ENCODE data around the gene NPC1.
"Not testable (repeated sequence)": the region's sequence is repeated elsewhere in the genome, so short reads cannot be mapped to it uniquely, and the experiment has no call there.

NPC1 gene

GRCh38 chr18:23578891-23579653, 7.2 kb downstream of the NPC1 start:
- in situ Hi-C loops (cut with MboI; ENCODE audit: low sequenced_read_pairs, unreplicated experiment) = no loop called here
- TF ChIP-seq CTCF (IDR thresholded peaks at IDR 0.05; ENCODE audit: borderline replicate concordance, control extremely low read depth, extremely low read depth, insufficient read depth, missing control alignments) = no peak
- no peak for DNase-seq (ENCODE audit: low spot score)

DNA sequence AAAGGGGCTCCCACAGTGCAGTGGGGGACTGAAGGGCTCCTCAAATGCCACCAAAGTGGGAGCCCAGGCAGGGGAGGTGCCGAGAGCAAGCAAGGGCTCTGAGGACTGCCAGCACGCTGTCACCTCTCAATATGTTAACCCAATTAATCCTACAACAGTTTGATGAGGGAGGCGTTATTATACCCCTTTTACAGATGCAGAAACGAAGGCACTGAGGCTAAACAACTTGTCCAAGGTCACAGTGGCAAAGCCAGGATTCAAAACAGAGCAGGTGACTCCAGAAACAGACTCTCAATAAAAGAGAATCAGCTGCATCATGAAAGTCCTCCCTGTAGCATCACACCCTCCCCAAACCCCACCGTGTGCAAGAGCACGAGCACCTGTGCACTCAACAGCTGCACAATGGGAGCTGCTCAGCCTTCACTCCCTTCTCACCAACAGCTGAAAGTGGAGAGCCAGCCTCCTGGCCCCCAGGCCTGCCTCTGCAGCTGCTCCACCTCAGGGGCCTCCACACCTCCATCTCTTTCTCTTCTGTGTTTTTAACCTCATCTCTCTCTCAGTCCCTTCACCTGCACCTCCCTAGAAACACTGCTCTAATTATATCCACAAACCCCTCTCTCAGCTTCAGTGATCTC, 8.1 kb downstream of the NPC1 start:
- in situ Hi-C loops (cut with MboI; ENCODE audit: low sequenced_read_pairs, unreplicated experiment) = no loop called here
- TF ChIP-seq CTCF (IDR thresholded peaks at IDR 0.05; ENCODE audit: borderline replicate concordance, control extremely low read depth, extremely low read depth, insufficient read depth, missing control alignments) = no peak
- DNase-seq (ENCODE audit: low spot score) = no peak

DNA sequence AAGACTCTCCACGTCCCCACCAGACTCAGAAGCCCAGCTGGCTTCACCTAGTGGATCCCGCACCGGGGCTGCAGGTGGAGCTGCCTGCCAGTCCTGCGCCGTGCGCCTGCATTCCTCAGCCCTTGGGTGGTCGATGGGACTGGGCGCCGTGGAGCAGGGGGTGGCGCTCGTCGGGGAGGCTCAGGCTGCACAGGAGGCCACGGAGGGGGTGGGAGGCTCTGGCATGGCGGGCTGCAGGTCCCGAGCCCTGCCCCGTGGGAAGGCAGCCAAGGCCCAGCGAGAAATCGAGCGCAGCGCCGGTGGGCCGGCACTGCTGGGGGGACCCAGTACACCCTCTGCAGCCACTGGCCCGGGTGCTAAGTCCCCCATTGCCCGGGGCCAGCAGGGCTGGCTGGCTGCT, 8.8 kb downstream of the NPC1 start:
- in situ Hi-C loops (cut with MboI; ENCODE audit: low sequenced_read_pairs, unreplicated experiment); DNase-seq (ENCODE audit: low spot score): not testable (repeated sequence)

- no peak for TF ChIP-seq CTCF (IDR thresholded peaks at IDR 0.05; ENCODE audit: borderline replicate concordance, control extremely low read depth, extremely low read depth, insufficient read depth, missing control alignments)
- no peak for DNase-seq (ENCODE audit: low spot score)
- in situ Hi-C loops (cut with MboI; ENCODE audit: low sequenced_read_pairs, unreplicated experiment) = no loop called here
Observed at GRCh38 chr18:23575309-23575651, 11.0 kb downstream of the NPC1 start.

DNA sequence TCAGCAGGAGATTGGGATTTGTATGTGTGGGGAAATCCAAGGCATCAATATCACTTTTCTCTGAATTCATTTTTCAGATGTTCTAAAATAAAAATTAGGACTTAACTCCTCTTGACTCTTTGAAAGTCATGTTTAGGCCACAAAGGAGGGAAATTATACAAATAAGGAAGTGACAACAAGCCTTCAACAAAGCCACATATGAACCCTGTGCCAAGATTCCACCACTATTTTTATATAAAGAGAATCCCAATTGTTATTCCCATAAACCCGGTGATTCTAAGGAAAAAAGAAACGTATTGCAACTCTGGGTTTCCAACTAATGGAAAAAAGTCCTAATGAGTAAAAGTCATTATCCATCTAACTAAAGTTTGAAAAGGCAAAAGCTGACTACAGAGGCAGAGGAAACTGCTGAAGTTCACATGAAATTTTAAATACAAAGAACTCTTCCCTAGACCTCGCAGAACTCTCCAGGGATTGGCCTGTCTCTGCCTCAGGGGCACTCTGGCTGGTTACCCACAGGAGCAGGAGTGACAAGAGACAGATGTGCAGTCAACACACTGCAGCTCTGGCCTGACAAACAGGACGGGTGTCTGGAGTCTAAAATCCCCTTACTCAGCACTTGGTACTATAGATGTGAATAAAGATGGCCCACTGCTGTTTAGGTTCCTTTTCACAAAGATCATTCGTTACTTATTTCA, 11.5 kb downstream of the NPC1 start:
- DNase-seq (ENCODE audit: low spot score) = no peak
- TF ChIP-seq CTCF (IDR thresholded peaks at IDR 0.05; ENCODE audit: borderline replicate concordance, control extremely low read depth, extremely low read depth, insufficient read depth, missing control alignments) = no peak
- in situ Hi-C loops (cut with MboI; ENCODE audit: low sequenced_read_pairs, unreplicated experiment) = no loop called here

DNA sequence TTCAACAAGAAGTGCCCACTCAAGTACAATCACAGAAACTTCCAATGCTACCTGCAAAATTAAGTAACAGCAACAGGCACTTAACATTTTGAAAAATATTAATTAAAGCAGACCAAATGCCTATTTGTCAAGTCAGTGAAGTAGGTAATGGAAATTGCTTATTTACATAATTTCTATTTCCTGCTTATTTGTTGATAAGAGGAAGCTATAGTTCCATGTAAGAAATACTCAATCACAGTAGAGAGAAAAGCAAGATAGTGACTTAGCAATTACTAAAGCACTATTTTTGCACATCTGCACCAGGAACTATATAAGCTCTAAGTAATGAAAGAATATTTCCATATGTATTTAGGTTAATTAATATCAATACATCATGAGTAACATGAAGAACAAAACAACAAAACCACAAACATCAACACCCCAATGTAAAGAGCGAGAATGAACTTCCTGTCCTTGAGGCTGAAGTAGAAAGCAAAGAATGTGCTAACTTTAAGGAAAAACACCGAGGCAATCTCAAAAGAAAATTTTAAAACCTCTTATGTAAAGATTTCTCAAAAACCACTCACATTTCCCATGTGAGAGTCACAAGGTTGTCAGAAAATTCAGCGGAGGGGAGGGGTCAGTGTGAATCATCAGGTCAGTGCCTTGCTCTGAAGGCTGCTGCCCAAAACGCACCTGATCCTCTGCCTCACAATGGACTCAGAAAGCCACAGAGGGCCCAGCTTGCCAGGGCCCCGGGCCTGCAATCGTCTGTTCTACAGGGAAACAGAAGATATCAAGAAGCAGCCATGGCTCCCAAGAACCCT, 12.5 kb downstream of the NPC1 start:
- no peak for DNase-seq (ENCODE audit: low spot score)
- TF ChIP-seq CTCF (IDR thresholded peaks at IDR 0.05; ENCODE audit: borderline replicate concordance, control extremely low read depth, extremely low read depth, insufficient read depth, missing control alignments) = no peak
- in situ Hi-C loops (cut with MboI; ENCODE audit: low sequenced_read_pairs, unreplicated experiment) = no loop called here

Measured in GM13976 (cell line).